Small intestine (tissue), 7 donors: ENCODE data around the gene THSD4. TPM values are rescaled to one million over a fixed set of nuclear protein-coding genes. Genes with fewer than 3 reads are reported as not detected.
"Not testable (repeated sequence)": the region's sequence is repeated elsewhere in the genome, so short reads cannot be mapped to it uniquely, and the experiment has no call there.

Source experiments
- DNase-seq, 2 donors: peaks; one replicate each; pipeline versions ENCODE4 v3.0.0 to v3.0.0-alpha.2; 2013
- FAIRE-seq: peaks from 2 replicates; lab custom pipeline; 2012; peaks lifted over from hg19 to GRCh38; lab: Jason Lieb, UNC
- H3K27ac ChIP-seq, 3 donors: one replicate each; pipeline ENCODE4 v1.5.1; 2013; ENCODE audit warnings: low read length in 2 of 3, mild to moderate bottlenecking in 2 of 3, control low read depth in 1 of 3, inconsistent platforms in 1 of 3, low read depth in 1 of 3, moderate library complexity in 1 of 3
- H3K27me3 ChIP-seq, 3 donors: one replicate each; pipeline ENCODE4 v1.6.1; 2013; ENCODE audit warnings: low read length in 3 of 3, inconsistent platforms in 1 of 3; ENCODE audit not compliant: control insufficient read depth in 3 of 3, insufficient read depth in 3 of 3
- H3K36me3 ChIP-seq, 3 donors: one replicate each; pipeline ENCODE4 v1.6.1; 2013; ENCODE audit warnings: low read length in 3 of 3, inconsistent platforms in 1 of 3, low read depth in 1 of 3, mild to moderate bottlenecking in 1 of 3, moderate library complexity in 1 of 3; ENCODE audit not compliant: control insufficient read depth in 3 of 3, insufficient read depth in 2 of 3
- H3K4me1 ChIP-seq, 3 donors: one replicate each; pipeline ENCODE4 v1.6.1; 2013; ENCODE audit warnings: low read length in 2 of 3, inconsistent platforms in 1 of 3, low read depth in 1 of 3, mild to moderate bottlenecking in 1 of 3, moderate library complexity in 1 of 3; ENCODE audit not compliant: control insufficient read depth in 3 of 3, insufficient read depth in 2 of 3
- H3K4me3 ChIP-seq, 3 donors: one replicate each; pipeline ENCODE4 v1.5.1; 2013; ENCODE audit warnings: low read length in 3 of 3, control low read depth in 1 of 3, inconsistent platforms in 1 of 3, low read depth in 1 of 3, mild to moderate bottlenecking in 1 of 3, moderate library complexity in 1 of 3
- H3K9me3 ChIP-seq, 2 donors: one replicate each; pipeline ENCODE4 v1.6.1; 2013; ENCODE audit warnings: low read depth in 1 of 2, low read length in 1 of 2; ENCODE audit not compliant: control insufficient read depth in 2 of 2, insufficient read depth in 1 of 2
- WGBS, 3 donors: extraction: QIAGEN DNeasy Blood & Tissue Kit; methylation state at CpG; one replicate each; pipeline ENCODE4 v1.1.7; 2013; 5-methylcytosine and 5-hydroxymethylcytosine counted together
- polyA plus RNA-seq, 4 donors: library from polyadenylated mRNA; stranded (reverse) in 3 of 4; unstranded in 1 of 4; fragments of 200-250 nt in 3 of 4; fragments of 120-200 nt in 1 of 4; gene quantifications; one replicate each; pipeline versions ENCODE4 v1.2.1 to v1.2.3, GENCODE V29; 2013
- donor health status: healthy with polysubstance abuse.
- donor health status: control.
- donor health status: control.
- donor health status: Bipolar disorder and iron deficiency.
- donor health status: healthy.

THSD4 gene
- polyA plus RNA-seq, 4 donors, result 3.6 to 14.4 (median 9.7) TPM

- no peak for FAIRE-seq
- Histone ChIP-seq H3K9me3 (peaks cover 0 to 5% of the 10 kb centered on the region in 2 donors), H3K27ac (no peak overlapping the region), H3K4me3 (no peak overlapping the region), H3K27me3 (no peaks in the 10 kb centered on the region), H3K36me3 (peaks cover 0 to 4% (median 2%) of the 10 kb centered on the region in 3 donors), H3K4me1 (no peaks in the 10 kb centered on the region)
- no peak for DNase-seq
- WGBS, 3 donors, result 60 to 69% (median 67%) methylated on average over 3 of the region's 3 CpGs
Measured at GRCh38 chr15:71262599-71262998, 147.3 kb downstream of the THSD4 start.

DNA sequence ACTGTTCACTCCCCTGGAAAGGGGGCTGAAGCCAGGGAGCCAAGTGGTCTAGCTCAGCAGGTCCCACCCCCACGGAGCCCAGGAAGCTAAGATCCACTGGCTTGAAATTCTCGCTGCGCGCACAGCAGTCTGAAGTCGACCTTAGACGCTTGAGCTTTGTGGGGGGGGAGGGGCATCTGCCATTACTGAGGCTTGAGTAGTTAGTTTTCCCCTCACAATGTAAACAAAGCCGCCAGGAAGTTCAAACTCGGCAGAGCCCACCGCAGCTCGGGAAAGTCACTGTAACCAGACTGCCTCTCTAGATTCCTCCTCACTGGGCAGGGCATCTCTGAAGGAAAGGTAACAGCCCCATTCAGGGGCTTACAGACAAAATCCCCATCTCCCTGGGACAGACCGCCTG, 150.3 kb downstream of the THSD4 start:
- H3K4me3 ChIP-seq, FAIRE-seq, H3K27me3 ChIP-seq, DNase-seq, H3K36me3 ChIP-seq, H3K4me1 ChIP-seq, H3K9me3 ChIP-seq, H3K27ac ChIP-seq: not testable (repeated sequence)
- 51 to 81% (median 80%) methylated on average over 10 to 11 of the region's 11 CpGs for WGBS, 3 donors

- no peaks in the 10 kb centered on the region for H3K36me3 ChIP-seq
- no peak overlapping the region for H3K27ac ChIP-seq
- no peak for DNase-seq
- no peaks in the 10 kb centered on the region for H3K27me3 ChIP-seq
- FAIRE-seq, result no peak
- H3K4me3 ChIP-seq, result no peak overlapping the region
- no peaks in the 10 kb centered on the region for H3K9me3 ChIP-seq
- H3K4me1 ChIP-seq, result peaks cover 0 to 21% (median 10%) of the 10 kb centered on the region in 3 donors
Measured at GRCh38 chr15:71271327-71271726, 156.1 kb downstream of the THSD4 start.

- DNase-seq, result no peak
- H3K4me1 ChIP-seq, result peaks cover 0 to 21% (median 10%) of the 10 kb centered on the region in 3 donors
- no peak overlapping the region for H3K27ac ChIP-seq
- H3K9me3 ChIP-seq, result no peaks in the 10 kb centered on the region
- FAIRE-seq, result no peak
- no peaks in the 10 kb centered on the region for H3K27me3 ChIP-seq
- no peaks in the 10 kb centered on the region for H3K36me3 ChIP-seq
- H3K4me3 ChIP-seq, result no peak overlapping the region
- 76 to 91% (median 89%) methylated on average over 6 of the region's 6 CpGs for WGBS, 3 donors
Measured at GRCh38 chr15:71272932-71273331, 157.7 kb downstream of the THSD4 start.

GRCh38 chr15:71273731-71274447, 158.6 kb downstream of the THSD4 start:
- peak; percentile 58 to 82 for DNase-seq
- no peaks in the 10 kb centered on the region for H3K36me3 ChIP-seq
- no peak for FAIRE-seq
- no peak overlapping the region for H3K4me3 ChIP-seq
- WGBS, 3 donors, result 81 to 90% (median 89%) methylated on average over 3 of the region's 3 CpGs
- peaks cover 4 to 24% (median 10%) of the 10 kb centered on the region in 3 donors for H3K4me1 ChIP-seq
- no peak overlapping the region for H3K27ac ChIP-seq
- no peaks in the 10 kb centered on the region for H3K9me3 ChIP-seq
- no peaks in the 10 kb centered on the region for H3K27me3 ChIP-seq

DNA sequence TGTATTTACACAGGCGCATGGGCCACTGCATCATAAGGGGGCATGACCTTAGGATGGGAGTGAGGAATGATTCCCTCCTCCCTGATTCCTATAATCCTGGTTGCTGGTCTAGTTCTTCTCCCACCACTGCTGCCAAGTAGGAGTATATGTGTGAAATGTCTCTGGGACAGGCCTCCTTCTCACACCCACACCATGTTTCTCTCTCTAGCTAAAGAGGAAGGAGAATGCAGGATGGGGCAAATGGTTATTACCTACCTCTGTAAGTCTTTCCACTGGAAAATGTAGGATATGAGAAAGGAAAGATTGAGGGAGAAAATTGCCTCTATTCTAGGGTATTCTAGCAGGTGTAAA, 159.2 kb downstream of the THSD4 start:
- DNase-seq (no peak), FAIRE-seq (no peak)
- Histone ChIP-seq H3K4me1 (peaks cover 6 to 28% (median 10%) of the 10 kb centered on the region in 3 donors), H3K9me3 (no peaks in the 10 kb centered on the region), H3K27me3 (no peaks in the 10 kb centered on the region), H3K36me3 (no peaks in the 10 kb centered on the region), H3K27ac (peak overlapping the region in 2 of 3 donors; percentile 29 to 78), H3K4me3 (no peak overlapping the region)
- WGBS, 3 donors, result 98 to 100% (median 100%) methylated on average over 1 of the region's 1 CpG

DNA sequence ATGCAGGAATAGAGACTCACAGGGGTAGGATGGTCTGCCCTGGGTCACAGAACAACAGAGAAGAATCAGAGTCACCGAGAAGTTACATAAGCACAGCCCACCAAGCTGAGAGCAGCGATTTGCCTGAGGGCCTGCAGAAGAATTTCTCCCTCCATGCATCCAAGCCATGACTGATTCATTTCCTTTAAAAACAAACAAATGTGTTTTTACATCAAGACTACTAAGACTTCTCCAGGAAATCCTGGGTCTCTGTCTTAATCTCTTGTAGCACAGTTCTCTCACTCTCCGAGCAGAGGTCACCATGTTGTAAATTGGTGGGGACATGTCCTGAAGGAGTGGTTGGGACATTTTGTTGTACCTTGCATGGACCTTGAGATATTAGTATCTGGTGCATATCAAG, 159.8 kb downstream of the THSD4 start:
- DNase-seq, result peak; percentile 49 to 91
- Histone ChIP-seq H3K27me3 (no peaks in the 10 kb centered on the region), H3K9me3 (no peaks in the 10 kb centered on the region), H3K4me3 (no peak overlapping the region), H3K4me1 (peaks cover 7 to 34% (median 10%) of the 10 kb centered on the region in 3 donors), H3K27ac (peak overlapping the region; percentile 29 to 78 (median 45)), H3K36me3 (no peaks in the 10 kb centered on the region)
- FAIRE-seq, result no peak
- 42 to 61% (median 49%) methylated on average over 3 of the region's 3 CpGs for WGBS, 3 donors

DNA sequence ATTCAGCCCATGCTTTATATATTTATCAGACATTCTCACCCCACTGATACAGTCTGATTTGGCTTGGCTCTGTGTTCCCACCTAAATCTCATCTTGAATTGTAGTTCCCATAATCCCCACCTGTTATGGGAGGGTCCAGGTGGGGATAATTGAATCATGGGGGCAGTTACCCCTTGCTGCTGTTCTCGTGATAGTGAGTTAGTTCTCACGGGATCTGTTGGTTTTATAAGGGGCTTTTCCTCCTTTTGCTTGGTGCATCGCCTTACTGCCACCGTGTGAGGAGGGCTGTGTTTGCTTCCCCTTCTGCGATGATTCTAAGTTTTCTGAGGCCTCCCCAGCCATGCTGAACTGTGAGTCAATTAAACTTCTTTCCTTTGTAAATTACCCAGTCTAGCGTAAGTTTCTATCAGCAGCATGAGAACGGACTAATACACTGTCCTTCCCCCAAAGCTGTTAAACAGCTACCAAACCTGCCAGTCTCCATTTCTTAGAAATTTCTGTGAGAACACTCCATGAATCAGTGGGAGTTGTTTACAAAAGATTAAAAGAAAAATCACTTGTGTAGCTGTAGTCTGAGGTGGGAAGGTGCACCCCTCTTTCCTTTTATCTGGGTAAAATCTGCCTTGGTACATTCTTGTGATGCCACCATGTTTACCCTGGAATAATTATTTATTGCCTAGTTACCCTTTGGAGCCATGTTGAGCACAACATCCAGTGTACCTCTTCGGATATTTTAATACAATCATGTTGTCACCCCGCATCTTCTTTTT, 160.5 kb downstream of the THSD4 start:
- Histone ChIP-seq H3K36me3 (no peaks in the 10 kb centered on the region), H3K27ac (peak overlapping the region in 2 of 3 donors; percentile 5 to 21), H3K27me3 (no peaks in the 10 kb centered on the region), H3K4me3 (no peak overlapping the region), H3K9me3 (no peaks in the 10 kb centered on the region), H3K4me1 (peaks cover 7 to 34% (median 10%) of the 10 kb centered on the region in 3 donors)
- DNase-seq (no peak), FAIRE-seq (no peak)
- WGBS, 3 donors, result 77 to 84% (median 83%) methylated on average over 9 of the region's 9 CpGs
